HepG2 (cell line): Measurements from ENCODE around the gene NCBP2. TPM values are rescaled to one million over a fixed set of nuclear protein-coding genes. Genes with fewer than 3 reads are reported as not detected.
A peak's percentile ranks its signal among the peaks of the same experiment; 100 is the strongest.

Source experiments
- ATAC-seq: fragments of 200-7000 bp; cut with Tn5 transposase; 3 replicates; pipeline ENCODE4 v1.9.1; 2020; ENCODE audit warnings: mild to moderate bottlenecking, moderate library complexity
- BruUV-seq: library from RNA; stranded (reverse); fragments of 400-500 nt; replicated peaks from 2 replicates; lab custom pipeline; 2021; lab: Mats Ljungman, UMichigan
- CTCF ChIA-PET: fragments of 300-600 bp; formaldehyde crosslinking; extraction: SDS; loops from one replicate; lab custom pipeline; 2021; ENCODE audit warnings: low total read pairs, inconsistent platforms, low intra/inter-chr PET ratio; lab: Yijun Ruan, JAX
- POLR2A ChIA-PET: fragments of 350-600 bp; sonication (Branson Sonifier 250); formaldehyde crosslinking; loops from one replicate; lab custom pipeline; 2020; ENCODE audit warnings: antibody characterized with exemption, inconsistent platforms; lab: Yijun Ruan, JAX
- DNase-seq: peaks from one replicate; pipeline ENCODE4 v3.0.0-alpha.2; 2015; ENCODE audit warnings: low spot score
- FAIRE-seq: peaks from 3 replicates; lab custom pipeline; 2011; peaks lifted over from hg19 to GRCh38; lab: Jason Lieb, UNC
- H2AFZ ChIP-seq: one replicate; pipeline ENCODE4 v1.6.1; 2011; ENCODE audit warnings: low read length, inconsistent platforms
- H3K27ac ChIP-seq: fragments of 300-600 bp; 3 replicates; pipeline ENCODE4 v1.8.0; 2011; ENCODE audit warnings: mixed run types, mild to moderate bottlenecking, mixed read lengths, low read length, inconsistent platforms; ENCODE audit not compliant: insufficient read depth; ENCODE audit errors: extremely low read length
- H3K27me3 ChIP-seq, 2 experiments: fragments of 200-600 bp in 1 of 2; 2 replicates in 1 of 2; 3 replicates in 1 of 2; pipeline versions ENCODE4 v1.6.0 to v1.8.0; 2011; ENCODE audit warnings: low read length in 2 of 2, mild to moderate bottlenecking in 2 of 2, moderate library complexity in 2 of 2, inconsistent platforms in 1 of 2; ENCODE audit not compliant: insufficient read depth in 2 of 2, control insufficient read depth in 1 of 2
- H3K36me3 ChIP-seq, 2 experiments: fragments of 200-600 bp in 1 of 2; replicated peaks in 1 of 2; 2 replicates in 1 of 2; 3 replicates in 1 of 2; pipeline versions ENCODE4 v1.5.1 to v1.8.0; 2011; ENCODE audit warnings: low read length in 2 of 2, inconsistent platforms in 1 of 2; ENCODE audit not compliant: insufficient read depth in 2 of 2, control insufficient read depth in 1 of 2
- H3K4me1 ChIP-seq: 2 replicates; pipeline ENCODE4 v1.5.1; 2012; ENCODE audit warnings: low read length, inconsistent platforms; ENCODE audit not compliant: insufficient read depth
- H3K4me2 ChIP-seq: 2 replicates; pipeline ENCODE4 v1.6.0; 2011; ENCODE audit warnings: low read depth, low read length, inconsistent platforms
- H3K4me3 ChIP-seq, 3 experiments: fragments of 200-600 bp in 1 of 3; sonication (generic), shearing (Covaris generic) in 1 of 3; replicated peaks in 1 of 3; 2 replicates each; pipeline ENCODE4 v1.5.1; 2011 to 2016; ENCODE audit warnings: low read length in 3 of 3, inconsistent platforms in 2 of 3, low read depth in 2 of 3, mild to moderate bottlenecking in 2 of 3, control low read depth in 1 of 3, mixed read lengths in 1 of 3; ENCODE audit not compliant: insufficient read depth in 1 of 3
- H3K79me2 ChIP-seq: one replicate; pipeline ENCODE4 v1.6.1; 2011; ENCODE audit warnings: low read length, inconsistent platforms; ENCODE audit not compliant: insufficient read depth
- H3K9ac ChIP-seq: 2 replicates; pipeline ENCODE4 v1.6.0; 2011; ENCODE audit warnings: mild to moderate bottlenecking, low read depth, low read length, inconsistent platforms; ENCODE audit not compliant: insufficient read depth
- H3K9me3 ChIP-seq: 2 replicates; pipeline ENCODE4 v1.5.1; 2012; ENCODE audit warnings: mild to moderate bottlenecking, low read length
- H4K20me1 ChIP-seq: 2 replicates; pipeline ENCODE4 v1.6.0; 2011; ENCODE audit warnings: inconsistent platforms, mild to moderate bottlenecking, low read length, moderate library complexity; ENCODE audit not compliant: insufficient read depth
- ARID5B ChIP-seq: IDR thresholded peaks from 2 replicates; pipeline ENCODE4 v1.4.0; 2020; ENCODE audit warnings: mild to moderate bottlenecking, missing genetic modification reagents
- ASH2L ChIP-seq: fragments of 300-600, 200-600 bp; sonication (generic); IDR thresholded peaks from 2 replicates; pipeline ENCODE4 v1.7.0; 2017; ENCODE audit warnings: low read depth, mild to moderate bottlenecking, moderate library complexity, mixed read lengths, low read length; ENCODE audit not compliant: insufficient read length
- BCL6 ChIP-seq: IDR thresholded peaks from 2 replicates; pipeline ENCODE4 v1.6.1; 2016; ENCODE audit warnings: missing genetic modification reagents, missing compliant biosample characterization
- HMGA1 ChIP-seq: sonication (generic); formaldehyde crosslinking; conservative IDR thresholded peaks from 2 replicates; pipeline ENCODE4 v1.4.0; 2020; ENCODE audit warnings: missing genetic modification reagents
- KDM6A ChIP-seq: IDR thresholded peaks from 2 replicates; pipeline ENCODE4 v1.6.1; 2016; ENCODE audit warnings: low read depth
- KMT2B ChIP-seq: IDR thresholded peaks from 2 replicates; pipeline ENCODE4 v1.6.1; 2016; ENCODE audit warnings: missing genetic modification reagents, missing compliant biosample characterization
- PHF5A ChIP-seq: IDR thresholded peaks from one replicate; pipeline ENCODE4 v1.6.1; 2018; ENCODE audit warnings: low read depth, missing genetic modification reagents; ENCODE audit not compliant: unreplicated experiment
- SNAPC2 ChIP-seq: sonication (generic); formaldehyde crosslinking; IDR thresholded peaks from 2 replicates; pipeline ENCODE4 v1.8.1; 2022; ENCODE audit warnings: mild to moderate bottlenecking, missing genetic modification reagents
- ZNF646 ChIP-seq: sonication (generic); formaldehyde crosslinking; IDR thresholded peaks from 2 replicates; pipeline ENCODE4 v1.9.0; 2021; ENCODE audit warnings: mild to moderate bottlenecking, missing genetic modification reagents
- ZNF7 ChIP-seq: IDR thresholded peaks from 2 replicates; pipeline ENCODE4 v1.6.1; 2016; ENCODE audit warnings: missing biosample characterization, missing genetic modification reagents
- ZNF720 ChIP-seq: sonication (generic); formaldehyde crosslinking; IDR thresholded peaks from 2 replicates; pipeline ENCODE4 v1.4.0; 2020; ENCODE audit warnings: missing genetic modification reagents
- WGBS: methylation state at CpG from one replicate; pipeline ENCODE4 v1.1.6; 2017; ENCODE audit warnings: low lambda C conversion rate; 5-methylcytosine and 5-hydroxymethylcytosine counted together
- in situ Hi-C: cut with HindIII; loops from 2 replicates; pipeline ENCODE4 v1.10.0; 2017; ENCODE audit warnings: low pct_unique_long_range_greater_than_20kb; ENCODE audit not compliant: extremely low pct_ligation_motif_present
- intact Hi-C: fragments of 100-400 bp; cut with micrococcal nuclease; formaldehyde crosslinking; loops from one replicate; pipeline ENCODE4 v1.10.0; 2022; ENCODE audit not compliant: unreplicated experiment
- polyA plus RNA-seq, 8 experiments: library from polyadenylated mRNA; depleted of rRNA in 3 of 8; stranded (reverse) in 7 of 8; unstranded in 1 of 8; fragments of >200 nt; fragmentation: Illumina TruSeq in 4 of 8; extraction: Trizol in 4 of 8; gene quantifications; 2 replicates each; pipeline versions ENCODE4 v1.2.1 to v1.2.3, GENCODE V29; 2011 to 2016; ENCODE audit warnings: low read depth in 4 of 8, missing spikeins in 1 of 8, mixed read lengths in 1 of 8; ENCODE audit not compliant: insufficient read depth in 1 of 8
- total RNA-seq, 5 experiments: library from RNA; depleted of rRNA; stranded (reverse); fragments of >200 nt; fragmentation: Illumina TruSeq; extraction: Trizol; gene quantifications; 2 replicates each; pipeline ENCODE4 v1.2.3, GENCODE V29; 2016; ENCODE audit warnings: low read depth in 1 of 5

The NCBP2 gene
- total and polyA plus RNA-seq, 2 of the 13 experiments (the other 11 are each of a cell fraction or from before 2014, with no cell fraction given) = 58.7 to 95.5 TPM

GRCh38 chr3:196969660-196970546, 27.6 kb upstream of the NCBP2 start (continued):
- no peak for TF ChIP-seq ZNF646 (CRISPR knock-in tag)

GRCh38 chr3:196969134-196969659, 26.9 kb upstream of the NCBP2 start:
- peaks cover 60% of the 10 kb centered on the region for H3K4me1 ChIP-seq
- no peaks in the 10 kb centered on the region for H4K20me1 ChIP-seq
- ChIA-PET CTCF (interaction anchor here (1.3 to 2.2 kb wide), 4 partner anchors 21 to 360 kb away, joined by 4 to 15 read pairs (median 8); partner anchors contain the start of gene NCBP2), POLR2A (interaction anchor here (0.6 kb wide), 1 partner anchor 130 kb away, joined by 4 read pairs; no protein-coding TSS in a partner anchor)
- no peaks in the 10 kb centered on the region for H3K27me3 ChIP-seq
- ATAC-seq (peak; percentile 44), DNase-seq (no peak), FAIRE-seq (no peak)
- intact Hi-C loops (loop anchor here (1.0 kb wide), 1 partner anchor 131 kb away; no protein-coding TSS in a partner anchor), in situ Hi-C loops (no loop called here)
- WGBS = no CpG with 5 or more reads among the region's 72 CpGs
- peak overlapping the region; percentile 79 for H3K27ac ChIP-seq
- H3K36me3 ChIP-seq = peaks cover 6 to 25% of the 10 kb centered on the region in 2 experiments
- peak overlapping the region; percentile 85 for H3K4me2 ChIP-seq
- H3K9ac ChIP-seq = peak overlapping the region; percentile 89
- peaks cover 43% of the 10 kb centered on the region for H3K79me2 ChIP-seq
- H3K9me3 ChIP-seq = no peaks in the 10 kb centered on the region
- no TSS peak for BruUV-seq
- peak overlapping the region; percentile 59 to 82 (median 78) for H3K4me3 ChIP-seq
- no peak overlapping the region for H2AFZ ChIP-seq
- 0 out of 2 replicates have a peak, but pooled peaks have one; percentile 26 for TF ChIP-seq BCL6 (CRISPR knock-in tag)
- TF ChIP-seq ASH2L = no peak
- TF ChIP-seq SNAPC2 (CRISPR knock-in tag) = no peak
- TF ChIP-seq HMGA1 (CRISPR knock-in tag) = no peak
- no peak for TF ChIP-seq ZNF7 (CRISPR knock-in tag)
- no peak for TF ChIP-seq KDM6A (CRISPR knock-in tag)
- no peak for TF ChIP-seq ZNF720
- TF ChIP-seq KMT2B (CRISPR knock-in tag) = no peak
- TF ChIP-seq PHF5A = no peak
- TF ChIP-seq ARID5B (CRISPR knock-in tag) = no peak
